ENCODE data around the gene BRCA2.

BRCA2 gene

GRCh38 chr13:32428581-32429432, 113.5 kb downstream of the BRCA2 start:
- Mint-ChIP-seq H3K27ac (peak overlapping the region; percentile 18 to 76 (median 66)), H3K4me3 (peak overlapping the region; percentile 80 to 89 (median 88)), H3K9me3 (no peaks in the 10 kb centered on the region), H3K36me3 (ENCODE audit: low read depth) (peaks cover 20% of the 10 kb centered on the region), H3K27me3 (ENCODE audit: low read depth) (peaks cover 4% of the 10 kb centered on the region), H3K4me1 (peaks cover 27% of the 10 kb centered on the region)
- no peak for TF ChIP-seq CTCF (IDR thresholded peaks at IDR 0.05; ENCODE audit: unreplicated experiment in 3 of 3)

- peak overlapping the region in 1 of 3 experiments; percentile 32 for H3K4me3 Mint-ChIP-seq
- H3K27ac Mint-ChIP-seq = no peak overlapping the region
- no peak for TF ChIP-seq CTCF (IDR thresholded peaks at IDR 0.05; ENCODE audit: unreplicated experiment in 3 of 3)
- peaks cover 15% of the 10 kb centered on the region for H3K36me3 Mint-ChIP-seq (ENCODE audit: low read depth)
- peaks cover 27% of the 10 kb centered on the region for H3K4me1 Mint-ChIP-seq
- peaks cover 4% of the 10 kb centered on the region for H3K27me3 Mint-ChIP-seq (ENCODE audit: low read depth)
- H3K9me3 Mint-ChIP-seq = no peaks in the 10 kb centered on the region
Observed at GRCh38 chr13:32429433-32429909, 114.2 kb downstream of the BRCA2 start.

- no peak for TF ChIP-seq CTCF (IDR thresholded peaks at IDR 0.05; ENCODE audit: unreplicated experiment in 3 of 3)
- peaks cover 27% of the 10 kb centered on the region for H3K4me1 Mint-ChIP-seq
- H3K27me3 Mint-ChIP-seq (ENCODE audit: low read depth) = peaks cover 2% of the 10 kb centered on the region
Observed at GRCh38 chr13:32430018-32430747, 114.9 kb downstream of the BRCA2 start.

GRCh38 chr13:32431361-32431760, 116.1 kb downstream of the BRCA2 start:
- H3K36me3 Mint-ChIP-seq (ENCODE audit: low read depth) = peaks cover 16% of the 10 kb centered on the region
- no peak overlapping the region for H3K4me3 Mint-ChIP-seq
- H3K4me1 Mint-ChIP-seq = peaks cover 21% of the 10 kb centered on the region
- no peaks in the 10 kb centered on the region for H3K9me3 Mint-ChIP-seq
- TF ChIP-seq CTCF (IDR thresholded peaks at IDR 0.05; ENCODE audit: unreplicated experiment in 3 of 3) = no peak
- H3K27me3 Mint-ChIP-seq (ENCODE audit: low read depth) = no peaks in the 10 kb centered on the region
- H3K27ac Mint-ChIP-seq = no peak overlapping the region

More at GRCh38 chr13:32430018-32430747, 114.9 kb downstream of the BRCA2 start:
- Mint-ChIP-seq H3K27ac (peak overlapping the region; percentile 30 to 54 (median 47)), H3K36me3 (ENCODE audit: low read depth) (peaks cover 13% of the 10 kb centered on the region), H3K4me3 (peak overlapping the region; percentile 24 to 70 (median 45)), H3K9me3 (no peaks in the 10 kb centered on the region)

GRCh38 chr13:32432856-32433255, 117.5 kb downstream of the BRCA2 start:
- H3K27ac Mint-ChIP-seq = no peak overlapping the region
- H3K4me3 Mint-ChIP-seq = no peak overlapping the region
- no peaks in the 10 kb centered on the region for H3K27me3 Mint-ChIP-seq (ENCODE audit: low read depth)
- no peak for TF ChIP-seq CTCF (IDR thresholded peaks at IDR 0.05; ENCODE audit: unreplicated experiment in 3 of 3)
- H3K9me3 Mint-ChIP-seq = no peaks in the 10 kb centered on the region
- peaks cover 20% of the 10 kb centered on the region for H3K36me3 Mint-ChIP-seq (ENCODE audit: low read depth)
- H3K4me1 Mint-ChIP-seq = peaks cover 15% of the 10 kb centered on the region

Data from nephron (organoid).